ENCODE data around the gene VIM. TPM values are rescaled to one million over a fixed set of nuclear protein-coding genes. Genes with fewer than 3 reads are reported as not detected.

The VIM gene
- total and polyA plus RNA-seq, 10 of the 15 experiments (the other 5 are each of a cell fraction or from before 2014, with no cell fraction given), result 44.2 to 287 (median 188) TPM

- TF ChIP-seq TAF1 (IDR thresholded peaks at IDR 0.05; ENCODE audit: borderline replicate concordance, low read depth, low read length) (no peak), ZNF207 (IDR thresholded peaks at IDR 0.05; ENCODE audit: borderline replicate concordance) (no peak), ZNF622 (IDR thresholded peaks at IDR 0.05) (no peak), MEF2A (IDR thresholded peaks at IDR 0.05; ENCODE audit: insufficient read depth, low read depth, low read length) (no peak)
These were observed 49.0 kb upstream of the VIM start (continued) for GRCh38 chr10:17179002-17179401.

- in situ Hi-C loops (cut with MboI), result no loop called here
- no peak overlapping the region for H3K4me3 ChIP-seq
- no peak for TF ChIP-seq POLR2AphosphoS2 (IDR thresholded peaks at IDR 0.05; ENCODE audit: low read depth, low read length)
- TF ChIP-seq ZZZ3 (IDR thresholded peaks at IDR 0.05; ENCODE audit: control insufficient read depth, insufficient read length, low read depth), result no peak
- TF ChIP-seq MXI1 (IDR thresholded peaks at IDR 0.05; ENCODE audit: low read depth, low read length), result no peak
- TF ChIP-seq, protein P1, sequence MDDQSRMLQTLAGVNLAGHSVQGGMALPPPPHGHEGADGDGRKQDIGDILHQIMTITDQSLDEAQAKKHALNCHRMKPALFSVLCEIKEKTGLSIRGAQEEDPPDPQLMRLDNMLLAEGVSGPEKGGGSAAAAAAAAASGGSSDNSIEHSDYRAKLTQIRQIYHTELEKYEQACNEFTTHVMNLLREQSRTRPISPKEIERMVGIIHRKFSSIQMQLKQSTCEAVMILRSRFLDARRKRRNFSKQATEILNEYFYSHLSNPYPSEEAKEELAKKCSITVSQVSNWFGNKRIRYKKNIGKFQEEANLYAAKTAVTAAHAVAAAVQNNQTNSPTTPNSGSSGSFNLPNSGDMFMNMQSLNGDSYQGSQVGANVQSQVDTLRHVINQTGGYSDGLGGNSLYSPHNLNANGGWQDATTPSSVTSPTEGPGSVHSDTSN (IDR thresholded peaks at IDR 0.05; ENCODE audit: insufficient replicate concordance, low read depth, low read length), result no peak
- TF ChIP-seq E2F4 (IDR thresholded peaks at IDR 0.05; ENCODE audit: low read depth, low read length), result no peak
- TF ChIP-seq RCOR1 (conservative IDR thresholded peaks at IDR 0.05; ENCODE audit: low read depth, low read length), result no peak
- FAIRE-seq, result no peak
- H3K36me3 ChIP-seq (ENCODE audit: control insufficient read depth in 2 of 2, insufficient read depth in 2 of 2, low read length in 1 of 2), result no peaks in the 10 kb centered on the region
- intact Hi-C loops (cut with micrococcal nuclease; ENCODE audit: unreplicated experiment), result no loop called here
- SMC1A ChIA-PET (ENCODE audit: uncharacterized antibody, unreplicated experiment), result interaction anchor here (1.1 to 1.5 kb wide), 2 partner anchors 9 to 18 kb away, joined by 3 to 4 read pairs; no protein-coding TSS in a partner anchor
- no TSS peak for BruUV-seq (replicated peaks)
- no peak for ATAC-seq
- no peaks in the 10 kb centered on the region for H3K27me3 ChIP-seq (replicated peaks in 1 of 2; ENCODE audit: control insufficient read depth in 2 of 2, insufficient read depth in 2 of 2, low read length in 1 of 2)
- H4K20me1 ChIP-seq (ENCODE audit: control insufficient read depth, insufficient read depth), result no peaks in the 10 kb centered on the region
- WGBS (ENCODE audit: insufficient coverage, insufficient replicate concordance, low lambda C conversion rate, missing lambda C conversion rate), result 86% methylated on average over 5 of the region's 5 CpGs
- H3K9ac ChIP-seq (ENCODE audit: control insufficient read depth, insufficient read depth, low read length), result no peak overlapping the region
- H3K9me3 ChIP-seq (replicated peaks; ENCODE audit: control insufficient read depth, insufficient read depth, low read length), result no peaks in the 10 kb centered on the region
- POLR2A ChIA-PET, result no interaction called here
- no peaks in the 10 kb centered on the region for H3K4me1 ChIP-seq (ENCODE audit: control insufficient read depth, insufficient read depth, low read length)
- no peak overlapping the region for H3K27ac ChIP-seq (ENCODE audit: control insufficient read depth, insufficient read depth)
- DNase-seq (ENCODE audit: low read depth, low spot score), result no peak
- no peaks in the 10 kb centered on the region for H3K79me2 ChIP-seq (ENCODE audit: control insufficient read depth, insufficient read depth, low read length)
- no peak overlapping the region for H3K4me2 ChIP-seq (ENCODE audit: control insufficient read depth, insufficient read depth)
- H2AFZ ChIP-seq (ENCODE audit: control insufficient read depth, low read depth, low read length), result no peak overlapping the region
- CTCF ChIA-PET, result no interaction called here
- RAD21 ChIA-PET (ENCODE audit: unreplicated experiment), result no interaction called here
These were observed 46.9 kb upstream of the VIM start for GRCh38 chr10:17181110-17181509.
